Activated CD8-positive, alpha-beta T cell treated with anti-CD3 and anti-CD28 coated beads for 36 hours (primary cell): ENCODE measurements around the gene BRF1. TPM values are rescaled to one million over a fixed set of nuclear protein-coding genes. Genes with fewer than 3 reads are reported as not detected.

Experiments used
- ATAC-seq: fragments of 200-7000 bp; cut with Tn5 transposase; one replicate; pipeline ENCODE4 v1.10.0; 2021; ENCODE audit warnings: mild to moderate bottlenecking, moderate library complexity
- CTCF ChIA-PET: fragments of 350-600 bp; sonication (Branson Sonifier 250); formaldehyde crosslinking; loops from one replicate; lab custom pipeline; 2021; ENCODE audit warnings: antibody characterized with exemption; lab: Charles Lee
- POLR2A ChIA-PET: fragments of 350-600 bp; sonication (Branson Sonifier 250); formaldehyde crosslinking; loops from one replicate; lab custom pipeline; 2021; ENCODE audit warnings: antibody characterized with exemption; lab: Charles Lee
- DNase-seq: peaks from one replicate; pipeline ENCODE4 v3.0.0-alpha.2; 2020
- H3K27ac Mint-ChIP-seq: one replicate; pipeline ENCODE4 v1.8.0; 2021; ENCODE audit warnings: mild to moderate bottlenecking, mixed read lengths
- H3K27me3 Mint-ChIP-seq: one replicate; pipeline ENCODE4 v1.8.0; 2021; ENCODE audit warnings: mixed read lengths
- H3K36me3 Mint-ChIP-seq: one replicate; pipeline ENCODE4 v1.8.0; 2021; ENCODE audit warnings: low read depth, mixed read lengths
- H3K4me1 Mint-ChIP-seq: one replicate; pipeline ENCODE4 v1.8.0; 2021; ENCODE audit warnings: low read depth, mixed read lengths
- H3K4me3 Mint-ChIP-seq: one replicate; pipeline ENCODE4 v1.8.0; 2021; ENCODE audit warnings: mild to moderate bottlenecking, moderate library complexity, mixed read lengths
- H3K9me3 Mint-ChIP-seq: one replicate; pipeline ENCODE4 v1.8.0; 2021; ENCODE audit warnings: mixed read lengths
- intact Hi-C: fragments of 100-400 bp; cut with micrococcal nuclease; formaldehyde crosslinking; loops from one replicate; pipeline ENCODE4 v1.10.0; 2022
- total RNA-seq, 2 experiments: library from RNA; stranded (reverse); gene quantifications; one replicate each; pipeline ENCODE4 v1.2.3, GENCODE V29; 2021
- TF ChIP-seq, protein P1 (sequence below): fragments of 200-600 bp; IDR thresholded peaks from one replicate; pipeline ENCODE4 v1.8.0; 2022; ENCODE audit warnings: antibody characterized with exemption, mild to moderate bottlenecking

BRF1 gene
- total RNA-seq, 2 experiments from 2014 or later, result 25.3 to 26.6 TPM

DNA sequence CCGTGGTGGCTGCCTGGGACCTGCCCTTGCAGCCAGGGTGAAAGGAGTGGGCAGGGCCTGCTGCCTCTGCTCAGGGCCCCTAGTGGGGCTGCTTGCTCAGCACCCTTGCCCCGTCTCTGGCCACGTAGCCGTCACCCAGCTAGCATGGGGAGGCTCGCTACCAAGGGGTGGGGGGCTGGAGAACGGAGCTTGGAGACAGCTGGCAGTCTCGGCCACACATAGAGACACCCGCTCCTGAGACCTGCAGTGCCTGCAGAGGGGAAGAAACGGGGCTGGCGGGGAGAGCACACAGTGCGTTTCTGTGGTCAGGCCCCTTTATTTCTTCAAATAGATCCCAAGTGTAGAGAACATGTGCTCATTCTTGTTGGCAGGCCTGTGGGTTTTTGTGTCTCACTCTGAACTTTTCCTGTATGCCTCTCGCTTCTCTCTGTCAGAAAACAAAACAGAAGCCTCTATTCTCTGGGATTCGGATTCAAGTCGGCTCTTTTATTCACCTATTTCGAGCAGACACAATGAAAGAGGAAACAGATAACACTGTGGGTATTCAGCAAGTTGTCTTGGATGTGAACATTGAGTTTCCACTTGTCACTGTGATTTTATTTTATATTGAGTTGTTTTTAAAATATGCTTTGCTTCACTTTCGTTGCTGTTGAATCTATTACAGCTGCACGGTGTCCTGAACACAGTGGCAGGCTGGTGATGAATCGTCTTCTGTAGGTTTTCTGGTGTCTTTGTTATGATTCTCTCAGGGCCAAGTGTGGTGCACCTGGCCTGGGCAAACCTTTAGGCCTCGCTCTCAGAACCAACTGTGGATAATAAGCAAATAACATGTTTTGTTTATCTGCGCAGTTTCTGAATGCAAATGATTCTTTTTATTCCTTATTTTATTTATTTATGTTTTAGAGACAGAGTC lies 40.3 kb upstream of the BRF1 start:
- ATAC-seq, result peak; percentile 27
- ChIA-PET POLR2A (interaction anchor here (0.7 to 1.0 kb wide), 2 partner anchors 26 to 116 kb away, joined by 3 read pairs; partner anchors contain the start of gene PACS2), CTCF (interaction anchor here (3.4 kb wide), 1 partner anchor 10 kb away, joined by 17 read pairs; no protein-coding TSS in a partner anchor)
- no peaks in the 10 kb centered on the region for H3K27me3 Mint-ChIP-seq
- TF ChIP-seq, protein P1, sequence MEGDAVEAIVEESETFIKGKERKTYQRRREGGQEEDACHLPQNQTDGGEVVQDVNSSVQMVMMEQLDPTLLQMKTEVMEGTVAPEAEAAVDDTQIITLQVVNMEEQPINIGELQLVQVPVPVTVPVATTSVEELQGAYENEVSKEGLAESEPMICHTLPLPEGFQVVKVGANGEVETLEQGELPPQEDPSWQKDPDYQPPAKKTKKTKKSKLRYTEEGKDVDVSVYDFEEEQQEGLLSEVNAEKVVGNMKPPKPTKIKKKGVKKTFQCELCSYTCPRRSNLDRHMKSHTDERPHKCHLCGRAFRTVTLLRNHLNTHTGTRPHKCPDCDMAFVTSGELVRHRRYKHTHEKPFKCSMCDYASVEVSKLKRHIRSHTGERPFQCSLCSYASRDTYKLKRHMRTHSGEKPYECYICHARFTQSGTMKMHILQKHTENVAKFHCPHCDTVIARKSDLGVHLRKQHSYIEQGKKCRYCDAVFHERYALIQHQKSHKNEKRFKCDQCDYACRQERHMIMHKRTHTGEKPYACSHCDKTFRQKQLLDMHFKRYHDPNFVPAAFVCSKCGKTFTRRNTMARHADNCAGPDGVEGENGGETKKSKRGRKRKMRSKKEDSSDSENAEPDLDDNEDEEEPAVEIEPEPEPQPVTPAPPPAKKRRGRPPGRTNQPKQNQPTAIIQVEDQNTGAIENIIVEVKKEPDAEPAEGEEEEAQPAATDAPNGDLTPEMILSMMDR, result no peak
- DNase-seq, result no peak
- H3K4me3 Mint-ChIP-seq, result no peak overlapping the region
- peaks cover 4% of the 10 kb centered on the region for H3K9me3 Mint-ChIP-seq
- H3K27ac Mint-ChIP-seq, result no peak overlapping the region
- H3K4me1 Mint-ChIP-seq, result peaks cover 9% of the 10 kb centered on the region
- intact Hi-C loops, result no loop called here
- peaks cover 4% of the 10 kb centered on the region for H3K36me3 Mint-ChIP-seq

DNA sequence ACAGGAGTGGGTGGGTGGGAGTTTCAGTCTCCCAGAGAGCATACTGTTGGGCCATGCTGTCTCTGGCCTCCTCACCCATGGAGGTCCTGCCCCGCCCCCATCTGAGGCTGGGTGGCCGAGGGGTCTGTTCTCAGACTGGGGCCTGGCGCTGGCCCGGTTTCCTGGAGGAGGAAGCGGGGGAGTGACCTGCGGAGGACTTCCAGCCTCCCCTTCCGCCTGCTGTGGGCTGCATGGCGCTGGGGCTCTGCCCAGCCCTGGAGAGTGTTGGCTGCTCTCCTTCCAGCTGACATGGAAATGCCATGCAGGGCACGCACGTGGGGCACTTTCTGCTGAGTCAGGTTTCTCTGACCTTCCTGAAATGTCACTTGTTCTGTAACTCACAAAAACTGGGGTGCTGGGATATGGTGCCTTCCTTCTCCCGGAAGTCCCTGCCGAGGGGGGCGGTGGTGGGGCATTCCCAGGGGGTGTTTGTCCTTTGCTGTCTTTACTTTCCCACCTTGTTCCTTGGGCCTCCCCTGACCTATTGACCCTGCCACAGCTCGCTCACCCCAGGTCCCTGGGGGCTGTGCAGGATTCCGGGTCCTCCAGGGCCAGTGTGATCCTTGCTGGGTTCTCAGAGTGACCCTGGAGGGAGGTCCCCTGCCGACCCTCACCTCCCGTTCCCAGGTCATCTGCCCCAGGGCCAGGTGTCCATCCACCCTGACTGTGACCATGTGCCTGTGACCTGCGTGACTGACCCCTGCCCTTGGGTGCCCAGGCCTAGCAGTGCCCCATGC lies 37.4 kb upstream of the BRF1 start:
- TF ChIP-seq, protein P1, result no peak
- DNase-seq (no peak), ATAC-seq (no peak)
- Mint-ChIP-seq H3K9me3 (no peaks in the 10 kb centered on the region), H3K27ac (no peak overlapping the region), H3K4me3 (no peak overlapping the region), H3K27me3 (no peaks in the 10 kb centered on the region), H3K36me3 (peaks cover 4% of the 10 kb centered on the region), H3K4me1 (peaks cover 9% of the 10 kb centered on the region)
- CTCF ChIA-PET, result interaction anchor here (0.7 kb wide), 1 partner anchor 14 kb away, joined by 3 read pairs; no protein-coding TSS in a partner anchor
- intact Hi-C loops, result no loop called here
- POLR2A ChIA-PET, result no interaction called here

DNA sequence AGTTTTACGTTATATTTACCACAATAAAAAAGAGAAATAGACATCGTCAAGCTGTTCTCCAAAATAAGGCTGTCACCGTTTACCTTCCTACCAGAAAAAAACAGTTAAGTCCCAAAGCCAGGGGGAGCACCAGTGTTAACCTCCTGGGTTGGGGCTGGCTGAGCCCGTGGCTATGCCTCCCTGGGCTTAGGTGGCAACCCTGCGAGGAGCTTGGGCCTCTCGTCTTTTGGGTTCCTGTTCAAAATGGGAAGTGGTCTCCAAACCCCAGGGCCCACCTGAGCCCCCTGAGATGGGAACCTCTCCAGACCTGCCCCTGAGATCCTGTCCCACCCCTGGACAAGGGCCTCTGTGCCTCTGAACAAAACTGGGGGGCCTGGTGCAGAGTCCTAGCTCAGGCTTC lies 36.6 kb upstream of the BRF1 start:
- ChIA-PET POLR2A (no interaction called here), CTCF (interaction anchor here (0.7 kb wide), 1 partner anchor 14 kb away, joined by 3 read pairs; no protein-coding TSS in a partner anchor)
- no peak for ATAC-seq
- Mint-ChIP-seq H3K36me3 (peaks cover 4% of the 10 kb centered on the region), H3K4me3 (no peak overlapping the region), H3K9me3 (no peaks in the 10 kb centered on the region), H3K4me1 (peaks cover 13% of the 10 kb centered on the region), H3K27me3 (no peaks in the 10 kb centered on the region), H3K27ac (no peak overlapping the region)
- DNase-seq, result no peak
- TF ChIP-seq, protein P1, result no peak
- intact Hi-C loops, result no loop called here

DNA sequence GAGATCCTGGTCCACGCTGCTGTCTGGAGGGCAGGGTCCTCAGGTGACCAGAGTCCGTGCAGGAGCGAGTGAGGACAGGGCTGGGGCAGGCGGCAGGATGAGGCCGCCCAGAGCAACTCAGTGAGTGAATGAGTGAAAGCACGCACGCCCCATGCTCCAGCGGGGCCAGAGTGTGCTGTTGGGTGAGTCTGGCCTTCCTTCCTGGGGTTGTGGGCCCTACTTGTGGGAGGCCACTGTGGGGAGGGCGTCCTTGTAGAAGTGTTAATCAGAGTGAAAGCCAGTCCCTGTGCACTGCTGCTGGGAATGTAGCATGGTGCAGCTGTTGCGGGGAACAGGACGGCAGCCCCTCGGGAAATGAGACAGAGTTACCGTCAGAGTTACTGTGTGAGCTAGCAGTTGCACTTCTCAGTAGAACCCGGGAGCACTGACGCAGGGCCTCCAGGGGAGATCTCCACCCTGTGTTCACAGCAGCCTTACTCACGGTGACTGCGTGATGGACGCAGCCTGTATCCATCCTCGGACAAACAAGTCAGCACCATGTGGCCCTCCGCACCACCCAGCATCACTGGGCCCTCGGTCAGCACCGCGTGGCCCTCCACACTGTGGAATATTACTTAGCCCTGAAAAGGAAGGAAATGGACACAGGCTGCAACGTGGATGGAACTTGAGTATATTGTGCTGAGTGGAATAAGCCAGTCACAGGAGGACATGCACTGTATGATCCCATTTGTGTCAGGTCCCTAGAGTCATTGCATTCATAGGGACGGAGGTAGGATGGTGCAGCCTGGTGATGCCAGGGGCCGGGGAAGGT lies 35.9 kb upstream of the BRF1 start:
- intact Hi-C loops, result no loop called here
- no peak for DNase-seq

More for the DNA sequence above, 35.9 kb upstream of the BRF1 start:
- Mint-ChIP-seq H3K36me3 (peaks cover 4% of the 10 kb centered on the region), H3K27me3 (no peaks in the 10 kb centered on the region), H3K9me3 (no peaks in the 10 kb centered on the region), H3K4me1 (peaks cover 16% of the 10 kb centered on the region), H3K27ac (no peak overlapping the region), H3K4me3 (no peak overlapping the region)
- POLR2A ChIA-PET, result no interaction called here
- CTCF ChIA-PET, result no interaction called here
- ATAC-seq, result no peak
- TF ChIP-seq, protein P1, result no peak
